ENCODE measurements around the gene STXBP1.

GRCh38 chr9:127732444-127732843 lies 120.4 kb downstream of the STXBP1 start:
- no peak for TF ChIP-seq REST (IDR thresholded peaks at IDR 0.05; ENCODE audit: unreplicated experiment)
- TF ChIP-seq CTCF (conservative IDR thresholded peaks at IDR 0.05; ENCODE audit: low read depth in 2 of 2): no peak
- no peak for TF ChIP-seq POLR2AphosphoS5 (IDR thresholded peaks at IDR 0.05; ENCODE audit: low read depth)

Measured in GM23338 (cell line).